OCI-LY1 (cell line): Measurements from ENCODE around the gene GET3.

Experiments
- EZH2 ChIP-seq: fragments of 200-600 bp; sonication (generic), shearing (Covaris generic); IDR thresholded peaks from 2 replicates; pipeline ENCODE4 v1.8.0; 2017; ENCODE audit warnings: borderline replicate concordance, mixed run types, mild to moderate bottlenecking, antibody characterized with exemption, low read length, moderate library complexity, mixed read lengths
- TF ChIP-seq, protein P1 (sequence below): fragments of 200-600 bp; sonication (generic), shearing (Covaris generic); IDR thresholded peaks from 2 replicates; pipeline ENCODE4 v1.5.1; 2017; ENCODE audit warnings: mild to moderate bottlenecking, antibody characterized with exemption, low read length, moderate library complexity, mixed read lengths

DNA sequence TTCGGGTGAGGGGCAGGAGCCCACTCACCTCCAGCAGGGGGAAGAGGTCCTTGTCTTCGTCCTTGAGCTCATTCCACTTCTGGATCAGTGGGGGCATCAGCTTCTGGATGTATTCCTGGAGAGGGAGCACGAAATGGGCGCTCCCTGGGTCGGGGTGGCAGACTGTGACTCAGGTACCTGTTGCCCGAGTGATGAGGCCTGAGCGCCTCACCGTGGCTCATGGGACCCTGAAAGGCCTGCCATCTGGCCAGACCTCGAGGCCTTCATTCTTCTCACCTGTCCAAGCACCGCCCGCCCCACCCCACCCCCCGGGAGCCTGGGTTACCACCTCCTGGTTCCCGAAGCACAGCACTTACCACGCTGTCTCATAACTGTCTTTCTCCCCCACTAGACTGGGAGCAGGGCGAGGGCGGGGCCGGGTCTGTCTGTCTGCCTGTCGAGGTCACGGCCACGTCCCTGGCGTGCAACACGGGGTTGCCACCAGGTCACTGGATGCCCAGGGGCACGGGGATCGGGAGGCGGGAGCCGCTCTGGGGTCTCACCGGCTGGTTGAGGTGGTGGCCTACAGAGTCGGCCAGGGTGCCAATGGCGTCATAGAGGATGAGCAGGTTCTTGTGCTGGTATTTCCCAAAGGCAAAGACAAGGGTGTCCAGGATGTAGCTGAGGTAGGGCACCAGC is 31.5 kb upstream of the GET3 start:
- TF ChIP-seq, protein P1, sequence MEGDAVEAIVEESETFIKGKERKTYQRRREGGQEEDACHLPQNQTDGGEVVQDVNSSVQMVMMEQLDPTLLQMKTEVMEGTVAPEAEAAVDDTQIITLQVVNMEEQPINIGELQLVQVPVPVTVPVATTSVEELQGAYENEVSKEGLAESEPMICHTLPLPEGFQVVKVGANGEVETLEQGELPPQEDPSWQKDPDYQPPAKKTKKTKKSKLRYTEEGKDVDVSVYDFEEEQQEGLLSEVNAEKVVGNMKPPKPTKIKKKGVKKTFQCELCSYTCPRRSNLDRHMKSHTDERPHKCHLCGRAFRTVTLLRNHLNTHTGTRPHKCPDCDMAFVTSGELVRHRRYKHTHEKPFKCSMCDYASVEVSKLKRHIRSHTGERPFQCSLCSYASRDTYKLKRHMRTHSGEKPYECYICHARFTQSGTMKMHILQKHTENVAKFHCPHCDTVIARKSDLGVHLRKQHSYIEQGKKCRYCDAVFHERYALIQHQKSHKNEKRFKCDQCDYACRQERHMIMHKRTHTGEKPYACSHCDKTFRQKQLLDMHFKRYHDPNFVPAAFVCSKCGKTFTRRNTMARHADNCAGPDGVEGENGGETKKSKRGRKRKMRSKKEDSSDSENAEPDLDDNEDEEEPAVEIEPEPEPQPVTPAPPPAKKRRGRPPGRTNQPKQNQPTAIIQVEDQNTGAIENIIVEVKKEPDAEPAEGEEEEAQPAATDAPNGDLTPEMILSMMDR: no peak
- no peak for TF ChIP-seq EZH2
